ENCODE data around the gene EIF2A. TPM values are rescaled to one million over a fixed set of nuclear protein-coding genes. Genes with fewer than 3 reads are reported as not detected.

Gene EIF2A
- polyA plus RNA-seq, 3 donors: 48.5 to 88.7 (median 50.8) TPM

DNA sequence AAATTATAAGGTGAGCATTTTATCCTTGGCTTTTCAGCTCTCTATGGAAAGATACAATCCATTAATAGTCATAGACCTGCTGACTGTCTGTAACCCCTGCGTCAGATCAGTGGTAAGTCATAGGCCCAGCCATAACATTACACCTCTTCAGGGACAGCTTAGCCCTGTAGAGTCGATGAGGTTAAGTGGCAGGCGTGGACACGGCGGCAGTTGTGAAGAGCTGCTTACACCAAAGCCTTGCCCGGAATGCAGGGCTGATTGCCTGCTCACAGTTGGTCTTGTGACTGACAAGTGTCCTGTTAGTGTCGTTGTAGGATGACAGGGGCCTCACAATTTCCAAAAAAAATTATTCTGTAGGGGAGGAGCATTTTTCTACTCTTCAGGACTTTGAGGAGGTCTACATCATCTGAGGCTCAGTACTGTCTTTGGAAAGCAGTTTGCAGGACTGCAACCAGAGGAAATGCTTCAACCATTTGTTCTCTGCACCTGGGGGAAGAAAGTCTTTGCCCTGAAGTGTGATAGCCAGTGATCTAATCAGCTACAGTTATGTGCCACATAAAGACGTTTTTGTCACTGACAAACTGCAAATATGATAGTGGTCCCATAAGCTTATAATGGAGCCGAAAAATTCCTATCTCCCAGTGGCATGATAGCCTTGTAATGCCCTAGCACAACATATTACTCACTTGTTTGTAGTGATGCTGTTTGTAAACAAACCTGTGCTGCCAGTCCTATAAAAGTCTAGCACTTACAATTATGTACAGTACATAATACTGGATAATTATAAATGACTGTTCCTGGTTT, 41.6 kb downstream of the EIF2A start:
- TF ChIP-seq, protein P1, sequence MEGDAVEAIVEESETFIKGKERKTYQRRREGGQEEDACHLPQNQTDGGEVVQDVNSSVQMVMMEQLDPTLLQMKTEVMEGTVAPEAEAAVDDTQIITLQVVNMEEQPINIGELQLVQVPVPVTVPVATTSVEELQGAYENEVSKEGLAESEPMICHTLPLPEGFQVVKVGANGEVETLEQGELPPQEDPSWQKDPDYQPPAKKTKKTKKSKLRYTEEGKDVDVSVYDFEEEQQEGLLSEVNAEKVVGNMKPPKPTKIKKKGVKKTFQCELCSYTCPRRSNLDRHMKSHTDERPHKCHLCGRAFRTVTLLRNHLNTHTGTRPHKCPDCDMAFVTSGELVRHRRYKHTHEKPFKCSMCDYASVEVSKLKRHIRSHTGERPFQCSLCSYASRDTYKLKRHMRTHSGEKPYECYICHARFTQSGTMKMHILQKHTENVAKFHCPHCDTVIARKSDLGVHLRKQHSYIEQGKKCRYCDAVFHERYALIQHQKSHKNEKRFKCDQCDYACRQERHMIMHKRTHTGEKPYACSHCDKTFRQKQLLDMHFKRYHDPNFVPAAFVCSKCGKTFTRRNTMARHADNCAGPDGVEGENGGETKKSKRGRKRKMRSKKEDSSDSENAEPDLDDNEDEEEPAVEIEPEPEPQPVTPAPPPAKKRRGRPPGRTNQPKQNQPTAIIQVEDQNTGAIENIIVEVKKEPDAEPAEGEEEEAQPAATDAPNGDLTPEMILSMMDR (IDR thresholded peaks at IDR 0.05): no peak
- H3K4me1 ChIP-seq (ENCODE audit: control insufficient read depth in 1 of 2, insufficient read depth in 2 of 2, low read length in 2 of 2): no peaks in the 10 kb centered on the region
- H2AFZ ChIP-seq (ENCODE audit: insufficient read depth, low read depth, low read length, poor library complexity, severe bottlenecking): no peak overlapping the region
- no peaks in the 10 kb centered on the region for H3K9me3 Mint-ChIP-seq
- H3K36me3 Mint-ChIP-seq: peaks cover 21 to 33% of the 10 kb centered on the region in 2 donors
- no peak overlapping the region for H3K27ac ChIP-seq (ENCODE audit: low read depth in 1 of 2, low read length in 2 of 2)
- intact Hi-C loops (cut with micrococcal nuclease): no loop called here
- 92% methylated on average over 2 of the region's 9 CpGs for WGBS (ENCODE audit: insufficient coverage)
- no peak overlapping the region for H3K4me2 ChIP-seq (replicated peaks; ENCODE audit: extremely low read depth, low read length, poor library complexity, severe bottlenecking)
- H3K4me3 ChIP-seq (replicated peaks in 1 of 3; ENCODE audit: low read depth in 2 of 3, low read length in 3 of 3): no peak overlapping the region
- H3K27me3 Mint-ChIP-seq (ENCODE audit: low read depth in 3 of 3): no peaks in the 10 kb centered on the region
- no peaks in the 10 kb centered on the region for H3K27me3 ChIP-seq (ENCODE audit: control insufficient read depth in 2 of 2, insufficient read depth in 2 of 2, low read length in 2 of 2)
- peaks cover 31 to 37% of the 10 kb centered on the region in 2 donors for H3K36me3 ChIP-seq (replicated peaks in 1 of 2; ENCODE audit: control insufficient read depth in 1 of 2, insufficient read depth in 2 of 2, low read length in 2 of 2)
- no peak overlapping the region for H3K9ac ChIP-seq (ENCODE audit: insufficient read depth, low read length, poor library complexity, severe bottlenecking)
- no peaks in the 10 kb centered on the region for H3K9me3 ChIP-seq (replicated peaks in 1 of 2; ENCODE audit: control insufficient read depth in 1 of 2, insufficient read depth in 1 of 2, low read length in 2 of 2)
- no peaks in the 10 kb centered on the region for H3K79me2 ChIP-seq (ENCODE audit: insufficient read depth, low read length)
- H3K4me1 Mint-ChIP-seq: no peaks in the 10 kb centered on the region
- no peak overlapping the region for H3K27ac Mint-ChIP-seq
- H3K4me3 Mint-ChIP-seq: no peak overlapping the region
- no peak for DNase-seq
- no peaks in the 10 kb centered on the region for H4K20me1 ChIP-seq (ENCODE audit: insufficient read depth, low read length)

DNA sequence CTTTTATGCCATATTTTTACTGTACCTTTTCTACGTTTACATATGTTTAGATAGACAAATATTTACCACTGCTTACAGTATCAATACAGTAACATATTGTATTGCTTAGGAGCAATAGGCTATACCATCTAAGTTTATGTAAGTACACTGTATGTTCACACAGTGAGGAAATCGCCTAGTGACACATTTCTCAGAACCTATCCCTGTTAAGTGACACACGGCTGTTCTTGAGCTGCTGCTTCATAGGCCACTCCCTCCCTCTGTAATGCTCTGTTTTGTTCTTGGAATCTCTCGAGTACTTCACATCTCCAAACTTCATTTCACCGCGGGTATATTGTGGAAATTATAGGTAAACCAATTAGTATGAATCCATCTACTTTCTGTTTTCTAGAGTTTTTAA, 43.2 kb downstream of the EIF2A start:
- no CpG with 5 or more reads among the region's 6 CpGs for WGBS (ENCODE audit: insufficient coverage)
- Mint-ChIP-seq H3K4me3 (no peak overlapping the region), H3K36me3 (peaks cover 12 to 25% of the 10 kb centered on the region in 2 donors), H3K9me3 (no peaks in the 10 kb centered on the region), H3K27me3 (ENCODE audit: low read depth in 3 of 3) (no peaks in the 10 kb centered on the region), H3K27ac (no peak overlapping the region), H3K4me1 (no peaks in the 10 kb centered on the region)
- Histone ChIP-seq H3K4me2 (replicated peaks; ENCODE audit: extremely low read depth, low read length, poor library complexity, severe bottlenecking) (no peak overlapping the region), H3K9me3 (replicated peaks in 1 of 2; ENCODE audit: control insufficient read depth in 1 of 2, insufficient read depth in 1 of 2, low read length in 2 of 2) (no peaks in the 10 kb centered on the region), H3K36me3 (replicated peaks in 1 of 2; ENCODE audit: control insufficient read depth in 1 of 2, insufficient read depth in 2 of 2, low read length in 2 of 2) (peaks cover 15 to 21% of the 10 kb centered on the region in 2 donors), H3K4me3 (replicated peaks in 1 of 3; ENCODE audit: low read depth in 2 of 3, low read length in 3 of 3) (no peak overlapping the region), H3K27ac (ENCODE audit: low read depth in 1 of 2, low read length in 2 of 2) (no peak overlapping the region), H3K79me2 (ENCODE audit: insufficient read depth, low read length) (no peaks in the 10 kb centered on the region), H3K4me1 (ENCODE audit: control insufficient read depth in 1 of 2, insufficient read depth in 2 of 2, low read length in 2 of 2) (no peaks in the 10 kb centered on the region), H3K27me3 (ENCODE audit: control insufficient read depth in 2 of 2, insufficient read depth in 2 of 2, low read length in 2 of 2) (no peaks in the 10 kb centered on the region), H3K9ac (ENCODE audit: insufficient read depth, low read length, poor library complexity, severe bottlenecking) (no peak overlapping the region), H4K20me1 (ENCODE audit: insufficient read depth, low read length) (no peaks in the 10 kb centered on the region), H2AFZ (ENCODE audit: insufficient read depth, low read depth, low read length, poor library complexity, severe bottlenecking) (no peak overlapping the region)
- intact Hi-C loops (cut with micrococcal nuclease): no loop called here
- DNase-seq: no peak
- TF ChIP-seq, protein P1 (IDR thresholded peaks at IDR 0.05): no peak
